ENCODE measurements around the gene PSMC3. TPM values are rescaled to one million over a fixed set of nuclear protein-coding genes. Genes with fewer than 3 reads are reported as not detected.

Gene PSMC3
- total RNA-seq, 3 donors from 2014 or later (not counting 1 experiment from before 2014, with no cell fraction given): 74.0 to 85.9 (median 77.7) TPM

DNA sequence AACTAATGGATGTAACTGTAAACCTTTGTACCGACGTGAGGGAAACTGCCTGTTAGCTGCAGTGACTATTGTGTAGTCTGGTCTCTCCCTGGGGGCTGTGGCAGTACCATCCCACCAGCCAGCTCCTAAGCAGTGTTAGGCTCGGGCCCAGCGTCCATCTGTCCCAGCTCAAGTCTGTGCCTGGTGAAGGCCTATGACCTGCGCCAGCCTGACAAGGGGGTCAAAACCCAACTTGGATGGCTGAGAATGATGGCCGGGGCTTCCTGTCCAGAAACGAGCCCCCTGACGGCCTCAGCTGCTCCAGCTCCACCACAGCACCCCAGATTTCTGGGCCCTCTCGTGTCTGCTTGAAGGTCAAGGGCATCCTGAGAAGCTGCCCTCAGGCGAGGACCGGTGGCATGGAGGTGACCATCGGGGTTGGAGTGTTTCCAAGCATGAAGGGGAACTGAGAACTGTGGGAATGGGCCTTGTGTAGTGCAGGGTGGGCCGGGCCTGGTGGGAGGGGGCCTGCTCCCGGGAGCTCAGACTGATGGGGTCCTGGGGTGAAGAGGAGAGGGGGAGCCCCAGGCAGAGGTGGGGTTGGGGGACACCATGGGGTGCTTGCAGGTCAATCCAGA is 33.6 kb downstream of the PSMC3 start:
- no peak overlapping the region for H3K4me3 Mint-ChIP-seq

DNA sequence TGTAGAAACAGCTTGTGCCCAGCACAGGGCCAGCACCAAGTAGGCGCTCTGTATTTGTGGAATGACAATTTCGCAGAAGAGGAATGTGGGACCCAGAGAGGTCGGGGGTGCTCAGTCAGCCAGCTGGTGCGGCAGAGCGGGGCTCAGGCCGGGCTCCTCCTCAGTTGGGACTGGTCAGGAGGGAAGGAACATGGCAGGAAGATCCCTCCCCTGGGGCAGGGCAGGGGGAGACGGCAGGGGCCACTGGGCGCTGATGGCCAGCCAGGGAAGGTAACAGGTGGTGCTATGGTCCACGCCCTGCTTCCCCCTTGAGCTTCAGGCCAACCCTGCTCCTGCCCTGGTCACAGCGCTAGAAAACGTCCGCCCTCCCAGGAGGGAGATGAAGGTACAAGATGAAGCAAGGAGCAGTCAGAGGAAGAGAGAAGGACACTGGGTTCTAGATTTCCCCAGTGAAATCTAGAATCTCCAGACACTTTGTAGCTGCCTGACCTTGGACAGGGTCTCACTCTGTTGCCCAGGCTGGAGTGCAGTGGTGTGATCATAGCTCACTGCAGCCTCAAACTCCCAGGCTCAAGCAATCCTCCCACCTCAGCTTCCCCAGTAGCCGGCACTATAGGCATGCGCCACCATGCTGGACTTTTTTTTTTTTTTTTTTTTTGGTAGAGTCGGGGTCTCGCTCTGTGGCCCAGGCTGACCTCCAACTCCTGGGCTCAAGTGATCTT is 34.4 kb downstream of the PSMC3 start:
- no peaks in the 10 kb centered on the region for H3K9me3 ChIP-seq (ENCODE audit: control insufficient read depth, insufficient read depth, low read length)
- no peaks in the 10 kb centered on the region for H3K36me3 ChIP-seq (ENCODE audit: control insufficient read depth, insufficient read depth, low read length)
- H3K4me3 Mint-ChIP-seq: peak overlapping the region; percentile 42
- H3K9me3 Mint-ChIP-seq: no peaks in the 10 kb centered on the region
- WGBS (ENCODE audit: insufficient coverage): 94% methylated on average over 16 of the region's 16 CpGs
- TF ChIP-seq, protein P1, sequence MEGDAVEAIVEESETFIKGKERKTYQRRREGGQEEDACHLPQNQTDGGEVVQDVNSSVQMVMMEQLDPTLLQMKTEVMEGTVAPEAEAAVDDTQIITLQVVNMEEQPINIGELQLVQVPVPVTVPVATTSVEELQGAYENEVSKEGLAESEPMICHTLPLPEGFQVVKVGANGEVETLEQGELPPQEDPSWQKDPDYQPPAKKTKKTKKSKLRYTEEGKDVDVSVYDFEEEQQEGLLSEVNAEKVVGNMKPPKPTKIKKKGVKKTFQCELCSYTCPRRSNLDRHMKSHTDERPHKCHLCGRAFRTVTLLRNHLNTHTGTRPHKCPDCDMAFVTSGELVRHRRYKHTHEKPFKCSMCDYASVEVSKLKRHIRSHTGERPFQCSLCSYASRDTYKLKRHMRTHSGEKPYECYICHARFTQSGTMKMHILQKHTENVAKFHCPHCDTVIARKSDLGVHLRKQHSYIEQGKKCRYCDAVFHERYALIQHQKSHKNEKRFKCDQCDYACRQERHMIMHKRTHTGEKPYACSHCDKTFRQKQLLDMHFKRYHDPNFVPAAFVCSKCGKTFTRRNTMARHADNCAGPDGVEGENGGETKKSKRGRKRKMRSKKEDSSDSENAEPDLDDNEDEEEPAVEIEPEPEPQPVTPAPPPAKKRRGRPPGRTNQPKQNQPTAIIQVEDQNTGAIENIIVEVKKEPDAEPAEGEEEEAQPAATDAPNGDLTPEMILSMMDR (IDR thresholded peaks at IDR 0.05): no peak
- H3K4me1 ChIP-seq (ENCODE audit: control insufficient read depth, insufficient read depth, low read length): peaks cover 89% of the 10 kb centered on the region
- DNase-seq (no peak), ATAC-seq (no peak)
- H3K27me3 Mint-ChIP-seq (ENCODE audit: low read depth in 2 of 2): no peaks in the 10 kb centered on the region
- H3K27me3 ChIP-seq (ENCODE audit: control insufficient read depth, insufficient read depth, low read length): no peaks in the 10 kb centered on the region
- H3K4me1 Mint-ChIP-seq: peaks cover 51 to 82% of the 10 kb centered on the region in 2 donors
- H3K27ac Mint-ChIP-seq: peak overlapping the region; percentile 71 to 92
- no peaks in the 10 kb centered on the region for H3K36me3 Mint-ChIP-seq
- H3K4me3 ChIP-seq (ENCODE audit: low read length): no peak overlapping the region
- intact Hi-C loops (cut with micrococcal nuclease): no loop called here
- H3K27ac ChIP-seq (ENCODE audit: low read length): peak overlapping the region; percentile 14

More for the DNA sequence above, 33.6 kb downstream of the PSMC3 start:
- ATAC-seq (no peak), DNase-seq (peak in 1 of 2 donors; percentile 9)
- H3K4me1 Mint-ChIP-seq: peaks cover 51 to 86% of the 10 kb centered on the region in 2 donors
- intact Hi-C loops (cut with micrococcal nuclease): no loop called here
- peaks cover 85% of the 10 kb centered on the region for H3K4me1 ChIP-seq (ENCODE audit: control insufficient read depth, insufficient read depth, low read length)
- TF ChIP-seq, protein P1 (IDR thresholded peaks at IDR 0.05): no peak
- H3K9me3 Mint-ChIP-seq: no peaks in the 10 kb centered on the region
- H3K9me3 ChIP-seq (ENCODE audit: control insufficient read depth, insufficient read depth, low read length): no peaks in the 10 kb centered on the region
- peak overlapping the region; percentile 43 for H3K27ac ChIP-seq (ENCODE audit: low read length)
- H3K4me3 ChIP-seq (ENCODE audit: low read length): no peak overlapping the region
- no peaks in the 10 kb centered on the region for H3K27me3 Mint-ChIP-seq (ENCODE audit: low read depth in 2 of 2)
- no peaks in the 10 kb centered on the region for H3K27me3 ChIP-seq (ENCODE audit: control insufficient read depth, insufficient read depth, low read length)
- no peaks in the 10 kb centered on the region for H3K36me3 Mint-ChIP-seq
- no peaks in the 10 kb centered on the region for H3K36me3 ChIP-seq (ENCODE audit: control insufficient read depth, insufficient read depth, low read length)
- 82% methylated on average over 14 of the region's 14 CpGs for WGBS (ENCODE audit: insufficient coverage)
- H3K27ac Mint-ChIP-seq: peak overlapping the region in 1 of 2 donors; percentile 92

DNA sequence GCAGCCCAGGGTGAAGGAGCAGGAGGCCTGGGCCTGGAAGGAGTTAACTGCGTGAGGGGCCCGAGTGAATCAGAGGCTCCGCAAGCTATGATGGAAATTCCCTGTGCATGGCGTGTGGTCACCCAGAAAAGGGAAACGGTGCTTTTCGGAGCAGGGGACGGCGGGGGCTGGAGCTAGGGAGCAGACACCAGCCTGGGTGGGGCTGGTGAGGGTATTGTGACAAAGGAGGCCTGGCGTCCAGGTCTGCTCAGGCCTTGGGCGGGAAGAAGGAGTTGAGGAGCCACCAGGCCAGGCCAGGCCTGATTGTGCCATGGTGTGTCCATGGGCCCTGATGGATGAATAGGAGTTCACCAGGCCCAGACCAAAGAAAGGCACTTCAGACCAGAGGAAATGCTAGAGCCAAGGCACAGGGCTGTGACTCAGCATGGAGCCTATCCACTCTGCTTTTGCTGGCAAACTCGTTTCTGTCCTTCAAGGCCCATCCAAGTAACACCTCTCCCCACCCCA is 35.1 kb downstream of the PSMC3 start:
- WGBS (ENCODE audit: insufficient coverage): 83% methylated on average over 11 of the region's 11 CpGs
- Histone ChIP-seq H3K27ac (ENCODE audit: low read length) (peak overlapping the region; percentile 41), H3K9me3 (ENCODE audit: control insufficient read depth, insufficient read depth, low read length) (no peaks in the 10 kb centered on the region), H3K4me3 (ENCODE audit: low read length) (no peak overlapping the region), H3K4me1 (ENCODE audit: control insufficient read depth, insufficient read depth, low read length) (peaks cover 88% of the 10 kb centered on the region), H3K36me3 (ENCODE audit: control insufficient read depth, insufficient read depth, low read length) (no peaks in the 10 kb centered on the region), H3K27me3 (ENCODE audit: control insufficient read depth, insufficient read depth, low read length) (no peaks in the 10 kb centered on the region)
- Mint-ChIP-seq H3K4me1 (peaks cover 51 to 82% of the 10 kb centered on the region in 2 donors), H3K27me3 (ENCODE audit: low read depth in 2 of 2) (no peaks in the 10 kb centered on the region), H3K36me3 (no peaks in the 10 kb centered on the region), H3K4me3 (peak overlapping the region; percentile 52), H3K27ac (peak overlapping the region; percentile 71 to 85), H3K9me3 (no peaks in the 10 kb centered on the region)
- intact Hi-C loops (cut with micrococcal nuclease): no loop called here
- peak in 1 of 3 donors; percentile 33 for ATAC-seq
- TF ChIP-seq, protein P1 (IDR thresholded peaks at IDR 0.05): no peak
- DNase-seq: peak; percentile 18

Measured in natural killer cell (primary cell).